Panc1 (cell line): ENCODE measurements around the gene ZFYVE28. TPM values are rescaled to one million over a fixed set of nuclear protein-coding genes. Genes with fewer than 3 reads are reported as not detected.

ENCODE experiments used
- ATAC-seq: fragments of 200-7000 bp; cut with Tn5 transposase; 2 replicates; pipeline ENCODE4 v1.9.1; 2020; ENCODE audit warnings: mild to moderate bottlenecking, moderate library complexity
- BruUV-seq: library from RNA; stranded (reverse); fragments of 400-500 nt; replicated peaks from 2 replicates; lab custom pipeline; 2021; lab: Mats Ljungman, UMichigan
- CTCF ChIA-PET: fragments of 300-600 bp; sonication (Branson Sonifier 250); formaldehyde crosslinking; loops from one replicate; lab custom pipeline; 2022; ENCODE audit warnings: antibody characterized with exemption; lab: Charles Lee
- POLR2A ChIA-PET: fragments of 300-600 bp; sonication (Branson Sonifier 250); formaldehyde crosslinking; loops from one replicate; lab custom pipeline; 2022; ENCODE audit warnings: antibody characterized with exemption; lab: Charles Lee
- DNase-seq: peaks from one replicate; pipeline ENCODE4 v3.0.0-alpha.2; 2010; ENCODE audit warnings: low read depth, low spot score
- H3K27ac ChIP-seq: 2 replicates; pipeline ENCODE4 v1.5.1; 2011; ENCODE audit warnings: mild to moderate bottlenecking, low read length, inconsistent platforms
- H3K27me3 ChIP-seq: fragments of 200-500 bp; sonication (Bioruptor generic); 2 replicates; pipeline ENCODE4 v1.6.0; 2014; ENCODE audit warnings: low read length, inconsistent platforms; ENCODE audit not compliant: control insufficient read depth, insufficient read depth
- H3K36me3 ChIP-seq: fragments of 200-500 bp; sonication (Bioruptor generic); 2 replicates; pipeline ENCODE4 v1.5.1; 2014; ENCODE audit warnings: inconsistent platforms, mild to moderate bottlenecking, low read length, moderate library complexity; ENCODE audit not compliant: control insufficient read depth, insufficient read depth
- H3K4me1 ChIP-seq: 2 replicates; pipeline ENCODE4 v1.5.1; 2011; ENCODE audit warnings: inconsistent platforms, mild to moderate bottlenecking, low read length, moderate library complexity; ENCODE audit not compliant: control insufficient read depth, insufficient read depth
- H3K4me3 ChIP-seq, 2 experiments: 2 replicates each; pipeline ENCODE4 v1.5.1; 2011 to 2012; ENCODE audit warnings: low read depth in 2 of 2, low read length in 2 of 2, mild to moderate bottlenecking in 2 of 2, inconsistent platforms in 1 of 2, moderate library complexity in 1 of 2
- H3K9me3 ChIP-seq: fragments of 200-500 bp; sonication (Bioruptor generic); 2 replicates; pipeline ENCODE4 v1.5.1; 2014; ENCODE audit warnings: low read depth, mild to moderate bottlenecking, inconsistent platforms, low read length, moderate library complexity; ENCODE audit not compliant: control insufficient read depth, insufficient read depth
- CTCF ChIP-seq: fragments of 450-650 bp; IDR thresholded peaks from 2 replicates; pipeline ENCODE4 v1.5.1; 2017; ENCODE audit warnings: mild to moderate bottlenecking
- POLR2AphosphoS5 ChIP-seq: IDR thresholded peaks from 2 replicates; pipeline ENCODE4 v1.6.1; 2012; ENCODE audit warnings: mild to moderate bottlenecking, low read depth, low read length, moderate library complexity
- REST ChIP-seq, 2 experiments: IDR thresholded peaks; 2 replicates each; pipeline ENCODE4 v1.6.1; 2011 to 2012; ENCODE audit warnings: low read depth in 2 of 2, control low read depth in 1 of 2, low read length in 1 of 2, mild to moderate bottlenecking in 1 of 2, moderate library complexity in 1 of 2; ENCODE audit not compliant: insufficient read depth in 1 of 2
- SIN3A ChIP-seq: IDR thresholded peaks from 2 replicates; pipeline ENCODE4 v1.6.1; 2012; ENCODE audit warnings: low read depth, mild to moderate bottlenecking, low read length, moderate library complexity, borderline replicate concordance; ENCODE audit not compliant: insufficient read depth
- TCF7L2 ChIP-seq: IDR thresholded peaks from 2 replicates; pipeline ENCODE4 v1.6.1; 2011; ENCODE audit warnings: mild to moderate bottlenecking, low read depth, low read length, inconsistent platforms
- in situ Hi-C: cut with HindIII; loops from 2 replicates; pipeline ENCODE4 v1.10.0; 2016; ENCODE audit warnings: low sequenced_read_pairs, low pct_unique_long_range_greater_than_20kb
- intact Hi-C: fragments of 100-400 bp; cut with micrococcal nuclease; formaldehyde crosslinking; loops from one replicate; pipeline ENCODE4 v1.10.0; 2022; ENCODE audit not compliant: unreplicated experiment
- total RNA-seq: library from RNA; stranded (reverse); gene quantifications from one replicate; pipeline ENCODE4 v1.2.1, GENCODE V29; 2021; ENCODE audit not compliant: unreplicated experiment

The ZFYVE28 gene
- total RNA-seq, 1 experiment from 2014 or later: 11.9 TPM

GRCh38 chr4:2289311-2289954 lies 129.0 kb downstream of the ZFYVE28 start:
- no peaks in the 10 kb centered on the region for H3K9me3 ChIP-seq
- no TSS peak for BruUV-seq
- DNase-seq: no peak
- no peak overlapping the region for H3K4me3 ChIP-seq
- H3K27ac ChIP-seq: no peak overlapping the region
- TF ChIP-seq CTCF (no peak), SIN3A (no peak), REST (IDR thresholded peaks at IDR 0.05; ENCODE audit: insufficient read depth in 1 of 2, low read depth in 2 of 2, low read length in 1 of 2) (no peak)
- ChIA-PET CTCF (no interaction called here), POLR2A (no interaction called here)
- intact Hi-C loops (no loop called here), in situ Hi-C loops (no loop called here)
- no peaks in the 10 kb centered on the region for H3K36me3 ChIP-seq
- no peak for ATAC-seq
- H3K27me3 ChIP-seq: no peaks in the 10 kb centered on the region
- no peaks in the 10 kb centered on the region for H3K4me1 ChIP-seq

GRCh38 chr4:2288051-2288541 lies 130.3 kb downstream of the ZFYVE28 start:
- Histone ChIP-seq H3K4me1 (no peaks in the 10 kb centered on the region), H3K27me3 (no peaks in the 10 kb centered on the region), H3K9me3 (no peaks in the 10 kb centered on the region), H3K4me3 (no peak overlapping the region), H3K36me3 (no peaks in the 10 kb centered on the region), H3K27ac (no peak overlapping the region)
- intact Hi-C loops: no loop called here
- ATAC-seq (no peak), DNase-seq (no peak)
- in situ Hi-C loops: no loop called here
- no peak for TF ChIP-seq TCF7L2
- TF ChIP-seq CTCF: no peak
- no peak for TF ChIP-seq SIN3A
- TF ChIP-seq REST (IDR thresholded peaks at IDR 0.05; ENCODE audit: insufficient read depth in 1 of 2, low read depth in 2 of 2, low read length in 1 of 2): no peak
- TF ChIP-seq POLR2AphosphoS5: no peak
- CTCF ChIA-PET: no interaction called here
- POLR2A ChIA-PET: no interaction called here
- no TSS peak for BruUV-seq
